HCEC 1CT (cell line): ENCODE results near the gene AKR1B15.

Experiments
- DNase-seq: peaks from one replicate; pipeline ENCODE4 v3.0.0-alpha.2; 2017

AKR1B15 gene

DNA sequence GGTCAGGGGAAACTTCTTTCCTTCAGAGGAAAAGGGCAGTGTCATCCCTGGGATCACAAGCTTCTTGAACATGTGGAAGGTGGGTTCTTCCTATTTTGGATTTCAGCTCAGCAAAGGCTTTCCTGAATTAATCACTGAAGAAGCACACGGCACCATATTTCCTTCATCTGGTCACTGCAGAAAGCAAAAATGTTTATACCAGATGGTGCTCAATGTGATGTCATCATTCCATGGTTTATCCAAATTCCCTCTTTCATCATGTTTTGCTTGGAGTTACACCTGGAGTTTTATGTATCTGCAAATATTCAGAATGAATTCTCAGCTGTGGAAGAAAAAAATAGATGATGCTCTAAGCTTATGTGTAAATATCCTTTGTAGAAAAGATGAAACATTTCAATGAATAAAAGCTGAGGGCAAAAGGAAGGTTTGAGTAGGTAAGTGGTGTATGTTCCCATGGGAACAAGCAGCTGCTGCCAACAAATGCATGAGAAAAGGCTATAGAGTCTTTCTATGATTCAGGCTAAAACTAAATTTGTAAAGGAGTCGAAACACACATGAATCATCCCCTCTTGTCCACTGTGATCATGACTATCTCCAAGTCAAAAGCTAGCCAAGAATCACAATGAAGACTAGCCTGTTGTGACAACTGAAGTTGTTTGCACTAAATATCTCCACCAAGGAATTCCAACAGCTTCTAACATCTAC, 70.9 kb downstream of the AKR1B15 start:
- peak; percentile 94 for DNase-seq

DNA sequence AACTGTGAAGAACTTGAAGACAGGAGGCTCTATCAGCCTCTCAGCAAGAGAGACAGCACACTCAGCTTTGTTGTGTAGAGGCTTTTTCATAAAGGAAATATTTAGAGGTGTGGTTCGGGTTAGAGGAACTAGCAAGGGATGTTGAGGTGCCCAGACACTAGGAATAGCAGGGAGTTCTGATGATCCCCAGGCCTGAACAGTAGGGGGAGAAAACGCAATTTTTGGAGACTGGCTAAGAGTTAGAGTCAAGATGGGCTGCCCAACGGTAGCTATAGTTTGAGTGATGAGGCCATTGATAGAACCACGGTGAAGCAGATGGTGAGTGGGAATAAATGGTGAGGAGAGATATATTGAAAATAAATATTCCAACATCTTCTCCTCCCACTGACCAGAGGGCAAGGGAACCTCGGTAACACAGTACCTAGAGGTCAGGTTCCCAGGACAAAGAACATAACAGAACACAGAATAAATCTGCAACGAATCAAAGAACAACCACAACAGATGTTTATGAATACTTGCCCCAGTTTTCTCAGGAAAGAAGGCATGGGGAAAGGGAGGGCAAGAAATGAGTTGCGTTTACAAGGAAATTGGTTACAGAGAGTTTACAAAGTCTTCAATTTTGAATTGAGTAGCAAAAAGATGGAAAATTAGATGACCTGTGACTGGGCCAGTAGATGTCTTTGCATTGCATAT, 73.5 kb downstream of the AKR1B15 start:
- DNase-seq = no peak

DNA sequence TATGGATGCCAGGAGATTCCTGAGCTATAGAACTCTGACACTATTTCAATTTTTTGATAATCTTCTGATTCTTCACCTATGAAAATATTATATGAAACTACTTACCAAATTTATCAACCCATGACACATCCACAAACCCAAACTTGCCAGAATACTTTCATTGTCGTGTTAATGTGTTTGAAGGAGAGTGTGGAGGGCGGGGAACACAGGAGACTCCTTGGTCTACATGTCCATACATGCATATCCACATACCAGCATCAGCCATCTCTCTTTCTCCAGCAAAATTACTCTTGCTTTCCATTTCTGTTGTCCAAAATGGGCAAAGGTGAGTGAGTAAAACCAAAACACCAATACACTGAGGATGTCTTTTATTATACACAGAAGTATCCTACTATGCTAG, 74.3 kb downstream of the AKR1B15 start:
- no peak for DNase-seq

DNA sequence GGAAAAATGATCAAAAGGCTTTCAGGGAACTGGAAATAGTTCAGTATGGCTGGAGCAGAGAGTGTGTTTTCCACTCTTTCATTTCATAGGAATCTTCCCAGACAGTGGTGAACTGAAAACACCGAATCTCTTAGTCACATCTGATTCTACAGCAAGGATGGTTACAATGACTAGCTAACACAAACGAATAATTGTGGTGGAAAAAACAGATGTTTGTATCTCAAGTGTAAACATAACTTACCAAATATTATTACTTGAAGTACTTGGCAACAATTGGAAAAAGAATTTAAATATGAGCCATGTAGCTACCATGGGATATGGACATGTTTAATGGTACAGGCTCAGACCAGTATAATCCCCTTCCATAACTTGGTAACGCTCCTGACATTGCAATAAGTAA, 76.6 kb downstream of the AKR1B15 start:
- peak; percentile 92 for DNase-seq

DNA sequence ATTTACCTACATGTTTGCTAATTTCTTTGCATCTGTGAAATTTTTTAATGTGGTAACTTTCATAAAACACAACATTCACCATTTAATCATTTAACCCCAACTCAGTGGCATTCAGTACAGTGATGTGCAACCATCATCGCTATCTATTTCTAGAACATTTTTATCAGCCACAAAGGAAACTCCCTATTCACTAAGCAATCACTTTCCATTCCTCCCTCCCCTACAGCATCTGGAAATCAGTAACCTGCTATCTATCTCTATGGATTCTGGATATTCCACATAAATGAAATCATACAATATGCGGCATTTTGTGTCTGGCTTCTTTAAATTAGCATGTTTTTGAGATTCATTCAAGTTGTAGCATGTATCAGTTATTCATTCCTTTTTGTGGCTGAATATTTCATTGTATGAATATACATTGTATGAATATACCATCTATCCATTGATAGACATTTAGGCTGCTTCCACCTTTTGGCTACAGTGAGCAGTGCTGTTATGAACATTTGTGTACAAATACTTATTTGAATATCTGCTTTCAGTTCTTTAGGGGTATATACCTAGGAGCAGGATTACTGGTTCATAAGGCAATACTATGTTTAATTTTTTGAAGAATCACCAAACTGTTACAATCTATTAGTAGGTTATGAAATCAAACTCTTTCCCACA, 78.3 kb downstream of the AKR1B15 start:
- no peak for DNase-seq

DNA sequence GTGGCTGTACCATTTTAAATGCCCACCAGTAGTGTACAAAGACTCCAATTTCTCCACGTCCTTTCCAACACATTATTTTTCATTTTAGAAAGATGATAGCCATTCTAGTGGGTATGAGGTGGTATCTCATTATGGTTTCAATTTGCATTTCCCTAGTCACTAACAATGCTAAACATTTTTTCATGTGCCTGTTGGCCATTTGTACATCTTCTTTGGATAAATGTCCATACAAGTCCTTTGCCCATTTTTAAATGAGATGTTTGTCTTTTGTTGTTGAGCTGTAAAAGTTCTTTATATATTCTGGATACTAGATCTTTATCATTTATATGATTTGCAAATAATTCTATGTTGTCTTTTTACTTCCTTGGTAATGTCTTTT, 78.9 kb downstream of the AKR1B15 start:
- no peak for DNase-seq

DNA sequence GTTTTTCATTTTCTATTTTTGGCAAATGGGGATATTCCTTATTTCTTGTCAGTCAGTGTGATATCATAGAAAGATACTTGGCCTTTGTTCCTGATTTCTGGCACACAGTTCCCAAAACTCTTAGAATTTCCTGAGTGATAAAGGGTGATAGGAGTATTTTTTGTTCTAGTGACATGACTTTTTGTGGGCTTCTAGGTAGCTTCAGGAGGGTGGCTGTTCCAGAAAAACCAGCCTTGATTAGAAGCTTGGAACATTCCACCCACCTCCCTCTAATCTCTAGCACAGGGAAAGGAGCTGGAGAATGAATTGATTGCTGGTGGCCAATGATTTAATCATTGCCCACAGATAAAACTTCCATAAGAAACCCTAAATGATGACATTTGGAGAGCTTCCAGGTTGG, 80.5 kb downstream of the AKR1B15 start:
- DNase-seq = no peak
